ENCODE measurements around the gene SPRR5.
A peak's percentile ranks its signal among the peaks of the same experiment; 100 is the strongest.

- TF ChIP-seq, protein P1, sequence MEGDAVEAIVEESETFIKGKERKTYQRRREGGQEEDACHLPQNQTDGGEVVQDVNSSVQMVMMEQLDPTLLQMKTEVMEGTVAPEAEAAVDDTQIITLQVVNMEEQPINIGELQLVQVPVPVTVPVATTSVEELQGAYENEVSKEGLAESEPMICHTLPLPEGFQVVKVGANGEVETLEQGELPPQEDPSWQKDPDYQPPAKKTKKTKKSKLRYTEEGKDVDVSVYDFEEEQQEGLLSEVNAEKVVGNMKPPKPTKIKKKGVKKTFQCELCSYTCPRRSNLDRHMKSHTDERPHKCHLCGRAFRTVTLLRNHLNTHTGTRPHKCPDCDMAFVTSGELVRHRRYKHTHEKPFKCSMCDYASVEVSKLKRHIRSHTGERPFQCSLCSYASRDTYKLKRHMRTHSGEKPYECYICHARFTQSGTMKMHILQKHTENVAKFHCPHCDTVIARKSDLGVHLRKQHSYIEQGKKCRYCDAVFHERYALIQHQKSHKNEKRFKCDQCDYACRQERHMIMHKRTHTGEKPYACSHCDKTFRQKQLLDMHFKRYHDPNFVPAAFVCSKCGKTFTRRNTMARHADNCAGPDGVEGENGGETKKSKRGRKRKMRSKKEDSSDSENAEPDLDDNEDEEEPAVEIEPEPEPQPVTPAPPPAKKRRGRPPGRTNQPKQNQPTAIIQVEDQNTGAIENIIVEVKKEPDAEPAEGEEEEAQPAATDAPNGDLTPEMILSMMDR (IDR thresholded peaks at IDR 0.05; ENCODE audit: low read depth, low read length) = peak; percentile 83
- TF ChIP-seq EZH2phosphoT487 (IDR thresholded peaks at IDR 0.05; ENCODE audit: low read depth) = no peak
Measured at GRCh38 chr1:152960452-152961044, 13.5 kb downstream of the SPRR5 start.
